Stimulated activated CD4-positive, alpha-beta T cell treated with anti-CD3 and anti-CD28 coated beads, Interleukin-1b, Interleukin-23, amount 100 ng/mL, for 24 hours (primary cell): Measurements from ENCODE around the gene RANGAP1.
"Not testable (repeated sequence)": the region's sequence is repeated elsewhere in the genome, so short reads cannot be mapped to it uniquely, and the experiment has no call there.

Source experiments
- DNase-seq, 4 experiments: peaks; one replicate each; pipeline ENCODE4 v3.0.0-alpha.2; 2020; ENCODE audit warnings: low read depth in 4 of 4, low spot score in 1 of 4

The RANGAP1 gene

GRCh38 chr22:41261541-41262249 is 24.3 kb downstream of the RANGAP1 start:
- DNase-seq = no peak

GRCh38 chr22:41260871-41261270 is 25.1 kb downstream of the RANGAP1 start:
- no peak for DNase-seq

GRCh38 chr22:41259756-41260155 is 26.2 kb downstream of the RANGAP1 start:
- DNase-seq = not testable (repeated sequence)

- no peak for DNase-seq
Observed at GRCh38 chr22:41257696-41258095, 28.3 kb downstream of the RANGAP1 start.

GRCh38 chr22:41256254-41257253 is 29.4 kb downstream of the RANGAP1 start:
- DNase-seq = no peak

GRCh38 chr22:41254230-41254629 is 31.8 kb downstream of the RANGAP1 start:
- no peak for DNase-seq

GRCh38 chr22:41252365-41252764 is 33.6 kb downstream of the RANGAP1 start:
- DNase-seq = no peak

GRCh38 chr22:41250127-41250526 is 35.9 kb downstream of the RANGAP1 start:
- no peak for DNase-seq

GRCh38 chr22:41249442-41249841 is 36.5 kb downstream of the RANGAP1 start:
- no peak for DNase-seq

- DNase-seq = no peak
Observed at GRCh38 chr22:41248758-41249157, 37.2 kb downstream of the RANGAP1 start.

- no peak for DNase-seq
Observed at GRCh38 chr22:41248314-41248713, 37.7 kb downstream of the RANGAP1 start.

GRCh38 chr22:41247703-41248102 is 38.3 kb downstream of the RANGAP1 start:
- DNase-seq = no peak

GRCh38 chr22:41245917-41246499 is 40.0 kb downstream of the RANGAP1 start:
- DNase-seq = no peak

GRCh38 chr22:41243361-41243760 is 42.6 kb downstream of the RANGAP1 start:
- no peak for DNase-seq

- no peak for DNase-seq
Observed at GRCh38 chr22:41242396-41243117, 43.4 kb downstream of the RANGAP1 start.

- DNase-seq = no peak
Observed at GRCh38 chr22:41241133-41241676, 44.8 kb downstream of the RANGAP1 start.

- DNase-seq = no peak
Observed at GRCh38 chr22:41240377-41241132, 45.4 kb downstream of the RANGAP1 start, which contains the start of gene CHADL. TSS of gene CHADL (minus strand) at chr22:41240931. CDS start at chr22:41240881, 50 bp downstream.

GRCh38 chr22:41239443-41240128 is 46.4 kb downstream of the RANGAP1 start:
- DNase-seq = no peak
